HG02759 (cell line): ENCODE measurements around the gene GPANK1.
A peak's percentile ranks its signal among the peaks of the same experiment; 100 is the strongest.

Experiments used
- ATAC-seq: cut with Tn5 transposase; IDR thresholded peaks from one replicate; pipeline ENCODE4 v1.9.1; 2021; ENCODE audit warnings: mild to moderate bottlenecking, moderate library complexity; ENCODE audit not compliant: unreplicated experiment

The GPANK1 gene

GRCh38 chr6:31691564-31692108 is 26.8 kb upstream of the GPANK1 start:
- ATAC-seq = no peak

GRCh38 chr6:31691078-31691463 is 26.3 kb upstream of the GPANK1 start:
- ATAC-seq = no peak

- ATAC-seq = no peak
Measured at GRCh38 chr6:31690231-31691077, 25.7 kb upstream of the GPANK1 start.

GRCh38 chr6:31689249-31690110 is 24.7 kb upstream of the GPANK1 start:
- no peak for ATAC-seq

GRCh38 chr6:31687860-31688693 is 23.3 kb upstream of the GPANK1 start:
- no peak for ATAC-seq

GRCh38 chr6:31687321-31687720 is 22.5 kb upstream of the GPANK1 start:
- ATAC-seq = no peak

GRCh38 chr6:31686483-31686882 is 21.7 kb upstream of the GPANK1 start:
- no peak for ATAC-seq

GRCh38 chr6:31683591-31683990 is 18.8 kb upstream of the GPANK1 start:
- ATAC-seq = no peak

GRCh38 chr6:31681135-31681671 is 16.4 kb upstream of the GPANK1 start:
- ATAC-seq = no peak

- no peak for ATAC-seq
Measured at GRCh38 chr6:31680226-31681134, 15.7 kb upstream of the GPANK1 start, which contains the start of gene LY6G5C. TSS of gene LY6G5C (minus strand) at chr6:31681067. CDS start at chr6:31680373, 694 bp downstream.

GRCh38 chr6:31677955-31678354 is 13.2 kb upstream of the GPANK1 start:
- no peak for ATAC-seq

- ATAC-seq = no peak
Measured at GRCh38 chr6:31676904-31677303, 12.1 kb upstream of the GPANK1 start.

GRCh38 chr6:31676322-31676903 is 11.6 kb upstream of the GPANK1 start:
- no peak for ATAC-seq

- no peak for ATAC-seq
Measured at GRCh38 chr6:31669676-31670075, 4.9 kb upstream of the GPANK1 start, which contains the start of gene LY6G5B. TSS of gene LY6G5B (plus strand) at chr6:31669976. CDS start at chr6:31670951, 975 bp downstream.

- ATAC-seq = no peak
Measured at GRCh38 chr6:31666337-31666965, 1.7 kb upstream of the GPANK1 start.

- ATAC-seq = peak; percentile 80
Measured at GRCh38 chr6:31665501-31666336, 922 bp upstream of the GPANK1 start, which contains the start of gene CSNK2B. TSS of gene CSNK2B (plus strand) at chr6:31666080. CDS start at chr6:31666832, 752 bp downstream.
